ENCODE data around the gene GLI3. TPM values are rescaled to one million over a fixed set of nuclear protein-coding genes. Genes with fewer than 3 reads are reported as not detected.

The GLI3 gene
- total RNA-seq, 1 donor from 2014 or later = 17.1 TPM

- DNase-seq (ENCODE audit: low spot score) = no peak
These were observed 60.9 kb downstream of the GLI3 start for GRCh38 chr7:42175834-42176723.

- DNase-seq (ENCODE audit: low spot score) = no peak
These were observed 62.6 kb downstream of the GLI3 start for GRCh38 chr7:42174391-42174912.

GRCh38 chr7:42170724-42171123, 66.3 kb downstream of the GLI3 start:
- no peak for DNase-seq (ENCODE audit: low spot score)

GRCh38 chr7:42168512-42168911, 68.5 kb downstream of the GLI3 start:
- DNase-seq (ENCODE audit: low spot score) = no peak

GRCh38 chr7:42167631-42168236, 69.3 kb downstream of the GLI3 start:
- DNase-seq (ENCODE audit: low spot score) = peak; percentile 86

GRCh38 chr7:42167206-42167605, 69.8 kb downstream of the GLI3 start:
- DNase-seq (ENCODE audit: low spot score) = peak; percentile 38

GRCh38 chr7:42164881-42165428, 72.1 kb downstream of the GLI3 start:
- no peak for DNase-seq (ENCODE audit: low spot score)

GRCh38 chr7:42162560-42163325, 74.3 kb downstream of the GLI3 start:
- DNase-seq (ENCODE audit: low spot score) = no peak

GRCh38 chr7:42161719-42162118, 75.3 kb downstream of the GLI3 start:
- no peak for DNase-seq (ENCODE audit: low spot score)

- DNase-seq (ENCODE audit: low spot score) = no peak
These were observed 75.9 kb downstream of the GLI3 start for GRCh38 chr7:42161110-42161509.

GRCh38 chr7:42159130-42159529, 77.9 kb downstream of the GLI3 start:
- DNase-seq (ENCODE audit: low spot score) = peak; percentile 57

- DNase-seq (ENCODE audit: low spot score) = no peak
These were observed 79.9 kb downstream of the GLI3 start for GRCh38 chr7:42156967-42157721.

GRCh38 chr7:42156291-42156865, 80.6 kb downstream of the GLI3 start:
- peak; percentile 38 for DNase-seq (ENCODE audit: low spot score)

- peak; percentile 52 for DNase-seq (ENCODE audit: low spot score)
These were observed 81.3 kb downstream of the GLI3 start for GRCh38 chr7:42155584-42156290.

GRCh38 chr7:42154173-42154572, 82.8 kb downstream of the GLI3 start:
- DNase-seq (ENCODE audit: low spot score) = peak; percentile 57

GRCh38 chr7:42152329-42153205, 84.4 kb downstream of the GLI3 start:
- DNase-seq (ENCODE audit: low spot score) = no peak

GRCh38 chr7:42151309-42151708, 85.7 kb downstream of the GLI3 start:
- DNase-seq (ENCODE audit: low spot score) = peak; percentile 71

- no peak for DNase-seq (ENCODE audit: low spot score)
These were observed 91.5 kb downstream of the GLI3 start for GRCh38 chr7:42145539-42145938.

GRCh38 chr7:42144604-42145003, 92.4 kb downstream of the GLI3 start:
- peak; percentile 88 for DNase-seq (ENCODE audit: low spot score)
